GM19438 (cell line): ENCODE data around the gene SFXN4.
"Not testable (repeated sequence)": the region's sequence is repeated elsewhere in the genome, so short reads cannot be mapped to it uniquely, and the experiment has no call there.

Source experiments
- ATAC-seq: cut with Tn5 transposase; IDR thresholded peaks from one replicate; pipeline ENCODE4 v1.9.1; 2021; ENCODE audit warnings: low read depth; ENCODE audit not compliant: unreplicated experiment

The SFXN4 gene

DNA sequence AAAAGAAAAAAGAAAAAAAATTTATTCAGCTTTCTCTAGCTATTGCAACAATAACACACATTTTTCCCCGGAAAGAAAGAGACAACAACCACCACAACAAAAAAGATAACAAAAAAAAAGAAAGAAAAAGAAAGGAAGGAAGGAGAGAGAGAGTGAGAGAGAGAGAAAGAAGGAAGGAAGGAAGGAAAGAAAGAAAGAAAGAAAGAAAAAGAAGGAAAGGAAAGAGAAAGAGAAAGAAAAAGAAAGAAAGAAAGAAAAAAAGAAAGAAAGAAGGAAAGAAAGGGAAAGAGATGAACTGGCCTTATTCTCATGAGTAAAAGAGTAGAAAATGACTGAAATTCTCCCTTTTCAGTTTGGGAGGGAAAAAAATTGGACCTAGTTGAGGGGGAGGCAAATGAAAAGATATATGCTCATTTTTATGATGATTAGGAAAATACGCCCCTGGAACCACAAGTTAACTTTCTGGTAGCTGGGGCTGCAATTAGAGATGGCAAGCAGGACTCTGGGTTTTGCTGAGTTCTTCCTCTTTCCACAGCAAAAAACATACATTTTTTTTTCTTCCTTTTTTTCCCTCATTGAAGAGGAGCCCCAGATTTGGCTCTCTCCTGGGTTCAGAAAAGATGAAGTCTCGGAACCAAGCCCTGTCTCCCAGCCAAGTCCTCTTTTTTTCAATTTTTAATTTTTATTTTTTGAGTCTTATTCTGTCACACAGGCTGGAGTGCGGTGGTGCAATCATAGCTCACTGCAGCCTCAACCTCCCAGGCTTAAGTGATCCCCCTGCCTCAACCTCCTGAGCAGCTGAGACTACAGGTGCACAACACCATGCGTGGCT, 25.7 kb upstream of the SFXN4 start:
- ATAC-seq, result no peak

DNA sequence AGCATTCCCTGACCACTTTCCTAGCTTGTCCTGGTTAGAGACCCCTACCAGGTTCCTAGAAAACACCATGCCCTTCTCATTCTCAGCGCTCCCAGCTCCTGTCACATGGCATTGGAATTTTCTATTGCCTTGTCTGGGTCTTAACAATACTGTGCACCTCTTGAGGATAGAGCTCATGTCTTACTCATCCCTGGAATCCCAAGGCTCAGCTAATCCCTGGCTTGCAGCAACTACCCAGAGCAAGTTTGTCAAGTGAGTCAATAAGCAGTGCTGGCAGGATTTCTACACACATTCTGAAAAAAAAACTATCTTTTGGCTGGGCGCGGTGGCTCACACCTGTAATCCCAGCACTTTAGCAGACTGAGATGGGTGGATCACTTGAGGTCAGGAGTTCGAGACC, 24.8 kb upstream of the SFXN4 start:
- ATAC-seq, result no peak

DNA sequence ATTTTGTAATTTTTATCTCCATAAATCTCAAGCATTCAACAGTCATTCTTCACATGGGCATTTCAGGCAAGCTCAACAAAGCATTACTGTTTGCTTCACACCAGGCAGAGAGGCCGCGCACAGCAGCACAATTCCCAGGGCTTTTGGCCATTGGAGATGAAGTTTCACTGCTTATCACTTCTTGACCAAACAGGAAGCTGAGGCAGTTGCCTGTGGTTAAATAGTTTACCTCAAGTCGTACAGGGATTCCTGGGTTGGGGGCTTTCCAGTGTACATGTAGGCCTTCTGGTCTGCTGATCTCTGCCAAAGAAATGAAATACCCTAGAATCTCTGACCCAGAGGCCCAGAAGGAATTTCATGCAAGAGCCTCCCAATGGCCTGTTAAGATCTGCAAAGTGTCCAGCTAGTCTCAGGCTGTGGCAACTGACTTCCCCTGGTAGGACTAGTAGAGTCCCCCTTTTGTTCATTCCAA, 24.3 kb upstream of the SFXN4 start:
- no peak for ATAC-seq

DNA sequence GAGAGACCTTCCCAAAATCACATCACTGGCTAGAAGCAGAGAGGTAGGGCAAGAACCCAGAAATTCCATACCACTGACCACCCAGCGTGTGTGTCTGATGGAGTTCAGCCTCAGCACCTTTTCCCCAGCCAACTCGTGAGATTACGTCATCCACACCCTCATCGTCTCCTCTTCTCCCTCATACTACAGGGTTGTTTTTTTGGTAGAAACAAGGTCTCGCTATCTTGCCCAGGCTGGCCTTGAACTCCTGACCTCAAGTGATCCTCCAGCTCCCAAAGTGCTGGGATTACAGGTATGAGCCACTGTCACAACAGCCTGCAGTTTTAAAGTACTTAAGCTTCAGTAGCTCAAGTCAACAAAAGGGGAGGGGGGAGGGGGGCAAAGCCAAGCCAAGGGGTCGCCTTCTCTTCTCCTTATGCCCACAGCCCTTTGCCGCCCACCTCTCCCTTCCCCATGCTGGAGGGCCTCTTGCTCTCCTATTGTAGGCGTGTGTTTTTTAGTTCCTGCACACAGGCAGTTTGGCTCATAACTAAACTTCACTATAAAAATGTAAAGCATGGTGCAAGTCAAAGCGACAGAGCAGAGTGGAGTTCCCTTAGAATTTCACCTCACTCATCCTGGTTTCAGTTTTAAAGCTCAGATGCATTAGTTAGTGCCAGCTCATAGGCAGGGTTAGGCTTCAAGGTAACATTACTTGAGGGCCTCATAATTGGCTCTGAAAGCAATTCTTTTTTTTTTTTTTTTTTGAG, 18.3 kb upstream of the SFXN4 start:
- ATAC-seq, result no peak

DNA sequence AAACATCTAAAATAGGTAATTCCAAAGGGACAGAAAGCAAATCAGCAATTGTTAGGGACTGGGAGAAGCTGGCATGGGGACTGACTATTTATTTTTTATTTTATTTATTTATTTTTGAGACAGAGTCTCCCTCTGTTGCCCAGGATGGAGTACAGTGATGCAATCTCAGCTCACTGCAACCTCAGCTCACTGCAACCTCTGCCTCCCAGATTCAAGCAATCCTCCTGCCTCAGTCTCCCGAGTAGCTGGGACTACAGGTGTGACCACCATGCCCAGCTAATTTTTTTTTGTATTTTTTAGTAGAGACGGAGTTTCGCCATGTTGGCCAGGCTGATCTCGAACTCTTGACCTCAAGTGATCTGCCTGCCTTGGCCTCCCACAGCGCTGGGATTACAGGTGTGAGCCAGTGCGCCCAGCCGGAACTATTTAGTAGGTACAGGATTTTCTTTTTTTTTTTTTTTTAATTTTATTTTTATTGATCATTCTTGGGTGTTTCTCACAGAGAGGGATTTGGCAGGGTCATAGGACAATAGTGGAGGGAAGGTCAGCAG, 15.4 kb upstream of the SFXN4 start:
- not testable (repeated sequence) for ATAC-seq

DNA sequence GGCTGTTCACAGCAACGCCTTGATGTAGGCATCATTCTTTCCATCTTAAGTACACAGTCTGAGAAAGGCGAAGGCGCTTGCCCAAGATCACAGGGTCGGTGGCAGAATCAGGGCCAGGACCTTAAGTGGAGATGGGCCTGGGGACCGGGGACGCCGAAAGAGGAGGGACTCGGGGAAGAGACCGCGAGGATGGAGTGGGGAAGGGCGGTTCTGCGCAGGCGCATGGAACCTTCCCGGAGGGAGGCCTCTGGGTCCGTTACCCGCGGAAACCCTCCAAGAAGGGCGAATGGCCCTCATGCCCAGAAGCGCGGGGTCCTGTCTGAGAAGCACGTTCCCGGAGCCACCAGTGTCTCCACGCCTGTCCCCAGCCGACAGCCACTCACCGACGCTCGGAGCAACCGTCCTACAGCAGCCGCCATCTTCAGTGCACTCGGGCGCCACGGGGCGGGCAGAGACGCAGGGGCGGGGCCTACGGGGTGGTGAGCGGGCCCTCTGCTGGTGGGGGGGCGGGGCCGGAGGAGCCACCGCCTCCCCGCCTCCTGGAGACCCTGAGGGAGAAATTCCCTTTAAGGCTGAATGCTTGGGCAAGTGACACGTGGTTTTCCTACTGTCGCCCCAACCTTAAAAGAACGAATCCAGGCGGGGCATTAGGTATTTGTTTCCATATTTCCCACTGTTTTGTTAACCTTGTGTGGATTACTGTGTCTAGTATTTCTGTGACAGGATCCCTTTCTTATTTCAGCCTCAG, 13.0 kb upstream of the SFXN4 start, which contains the start of gene PRDX3:
Gene PRDX3 (minus strand): TSS at position 441 of the 748 bp plus-strand sequence. CDS start 22 bp downstream, at position 419.
- ATAC-seq, result peak; percentile 90

DNA sequence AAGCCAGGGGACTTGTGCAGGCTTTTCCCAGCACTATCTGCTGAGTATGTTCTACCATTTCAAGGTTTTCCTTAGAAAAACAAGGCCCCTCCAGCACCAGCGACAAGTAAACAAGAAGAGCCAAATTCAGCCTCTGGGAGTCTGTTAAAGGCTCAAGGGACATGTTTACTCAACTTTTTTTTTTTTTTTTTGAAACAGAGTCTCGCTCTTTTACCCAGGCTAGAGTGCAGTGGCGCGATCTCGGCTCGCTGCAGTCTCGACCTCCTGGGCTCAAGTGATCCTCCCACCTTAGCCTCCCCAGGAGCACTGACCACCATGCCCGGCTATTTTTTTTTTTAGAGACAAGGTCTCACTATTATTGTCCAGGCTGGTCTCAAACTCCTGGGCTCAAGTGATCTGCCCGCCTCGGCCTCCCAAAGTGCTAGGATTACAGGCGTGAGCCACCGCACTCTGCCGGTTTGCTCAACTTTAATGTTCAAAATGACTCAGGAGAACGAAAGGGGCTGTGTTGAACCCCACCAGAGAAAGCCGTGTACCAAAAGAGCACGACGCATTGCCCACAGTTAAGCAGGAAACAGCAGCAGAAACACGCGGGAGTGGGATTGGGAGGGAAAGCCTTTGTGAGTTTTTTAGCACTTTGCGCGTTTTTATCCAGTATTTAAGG, 12.3 kb upstream of the SFXN4 start:
- ATAC-seq, result peak; percentile 22

DNA sequence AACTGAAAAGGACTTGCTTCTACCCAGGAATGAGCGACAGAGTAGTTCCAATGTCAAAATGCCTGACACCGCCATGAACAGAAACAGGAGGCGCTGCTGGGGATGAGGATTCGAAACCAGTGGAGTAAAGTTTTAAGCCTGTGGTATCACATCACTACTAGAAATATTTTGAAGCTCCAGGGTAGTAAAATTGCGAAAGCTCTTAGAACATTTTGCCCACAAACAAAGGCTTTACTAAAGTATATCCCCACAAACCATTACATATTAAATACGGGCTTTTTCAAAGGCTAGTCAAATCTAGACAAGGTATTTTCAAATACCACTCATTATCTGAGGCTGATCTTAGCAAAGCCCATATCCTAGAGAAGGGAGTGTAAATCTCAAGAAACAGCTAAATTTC, 10.7 kb upstream of the SFXN4 start:
- no peak for ATAC-seq

DNA sequence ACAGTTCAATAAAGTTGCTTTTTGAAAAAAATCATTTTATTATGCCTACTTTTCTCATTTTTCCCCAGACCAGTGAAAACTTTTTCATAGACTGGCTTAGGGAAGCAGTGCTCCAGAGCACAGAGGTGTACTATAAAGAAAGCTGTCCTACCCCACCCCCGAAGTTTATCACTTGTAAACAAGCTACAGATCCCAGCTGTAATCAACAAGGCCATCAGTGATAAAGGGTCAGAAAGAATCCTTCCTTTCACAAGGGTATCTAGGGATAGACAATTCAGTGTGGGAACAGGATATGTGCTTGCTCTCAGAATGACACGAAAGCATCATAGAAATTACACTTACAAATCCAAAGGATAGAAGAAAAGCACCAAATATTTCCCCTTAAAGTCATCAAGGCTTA, 8.6 kb upstream of the SFXN4 start:
- no peak for ATAC-seq

DNA sequence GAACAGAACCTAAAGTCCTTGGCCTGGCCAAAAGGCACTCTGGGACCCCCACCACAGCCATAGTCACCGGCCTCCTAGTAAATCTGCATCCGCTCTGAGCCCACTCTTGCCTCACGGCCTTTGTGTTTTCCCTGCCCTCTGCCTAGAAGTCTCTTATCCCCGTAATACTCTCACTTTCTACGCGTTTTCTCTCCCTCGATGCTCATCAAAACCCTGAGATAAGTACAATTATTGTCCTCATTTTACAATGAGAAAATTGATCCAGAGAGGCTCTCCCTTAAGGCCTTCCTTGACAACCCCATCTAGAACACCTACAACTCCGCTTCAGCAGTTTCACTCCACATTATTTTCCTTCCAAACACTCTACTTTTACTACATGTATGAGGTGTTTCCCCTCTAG, 1.5 kb upstream of the SFXN4 start:
- no peak for ATAC-seq

DNA sequence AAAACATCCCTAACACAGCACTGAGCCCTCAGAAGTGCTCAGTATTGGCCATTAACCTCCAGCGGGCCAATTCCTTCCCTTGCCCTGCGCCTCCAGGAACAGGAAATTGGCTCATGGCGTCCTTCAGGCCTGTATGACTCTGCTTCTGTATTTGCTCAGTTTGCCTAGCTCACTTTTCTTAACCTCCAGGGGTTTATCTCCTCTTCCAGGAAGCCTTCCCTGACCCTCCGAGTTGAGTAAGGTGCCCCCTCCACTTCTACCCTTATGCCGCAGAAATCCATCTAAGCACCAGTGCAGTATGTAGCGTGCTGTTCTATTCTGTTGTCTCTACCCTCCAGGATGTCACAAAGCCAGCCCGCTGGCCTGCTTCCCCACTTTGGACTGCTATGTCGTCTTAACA, 1.1 kb upstream of the SFXN4 start:
- ATAC-seq, result no peak

DNA sequence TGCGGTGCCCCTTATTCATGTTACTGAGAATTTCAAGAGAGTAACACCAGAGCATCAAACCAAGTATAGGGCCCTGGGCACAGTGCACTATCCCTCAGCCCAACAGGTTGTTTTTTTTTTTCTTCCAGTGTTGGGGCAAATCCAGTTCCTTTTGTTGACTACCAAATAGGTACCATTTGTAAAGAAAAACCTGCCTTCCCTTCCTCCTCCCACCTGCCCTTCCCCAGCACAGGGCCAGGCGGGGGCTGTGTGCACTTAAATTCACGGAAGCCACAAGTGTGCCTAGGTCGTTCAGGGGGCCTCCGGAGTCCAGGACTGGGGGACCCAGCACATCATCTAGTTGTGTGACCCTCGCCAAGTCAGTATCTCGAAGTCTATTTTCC, 595 bp upstream of the SFXN4 start:
- no peak for ATAC-seq

DNA sequence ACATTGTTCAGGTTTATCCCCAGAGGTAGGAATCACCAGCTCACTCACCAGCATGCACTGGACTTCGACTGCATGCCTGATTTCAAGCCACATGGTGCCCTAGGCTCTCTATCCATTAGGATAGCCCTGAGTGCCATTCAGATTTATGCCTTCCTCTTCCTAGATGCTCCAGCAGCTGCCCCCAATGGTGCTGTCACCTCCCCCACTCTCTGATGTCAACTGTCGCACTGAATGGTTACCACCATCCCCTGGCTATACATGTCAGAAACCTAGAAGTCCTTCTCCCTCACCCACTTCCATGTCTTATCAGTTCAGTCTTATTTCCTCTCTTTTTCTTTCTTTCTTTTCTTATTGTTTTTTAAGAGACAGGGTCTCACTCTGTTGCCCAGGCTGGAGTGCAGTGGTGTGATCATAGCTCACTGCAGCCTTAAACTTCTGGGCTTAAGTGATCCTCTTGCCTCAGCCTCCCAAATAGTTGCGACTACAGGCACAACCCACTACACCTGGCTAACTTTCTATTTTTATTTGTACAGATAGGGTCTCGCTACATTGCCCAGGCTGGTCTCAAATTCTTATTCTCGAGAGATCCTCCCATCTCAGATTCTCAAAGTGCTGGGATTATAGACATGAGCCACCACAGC, 2.9 kb downstream of the SFXN4 start:
- ATAC-seq, result no peak

DNA sequence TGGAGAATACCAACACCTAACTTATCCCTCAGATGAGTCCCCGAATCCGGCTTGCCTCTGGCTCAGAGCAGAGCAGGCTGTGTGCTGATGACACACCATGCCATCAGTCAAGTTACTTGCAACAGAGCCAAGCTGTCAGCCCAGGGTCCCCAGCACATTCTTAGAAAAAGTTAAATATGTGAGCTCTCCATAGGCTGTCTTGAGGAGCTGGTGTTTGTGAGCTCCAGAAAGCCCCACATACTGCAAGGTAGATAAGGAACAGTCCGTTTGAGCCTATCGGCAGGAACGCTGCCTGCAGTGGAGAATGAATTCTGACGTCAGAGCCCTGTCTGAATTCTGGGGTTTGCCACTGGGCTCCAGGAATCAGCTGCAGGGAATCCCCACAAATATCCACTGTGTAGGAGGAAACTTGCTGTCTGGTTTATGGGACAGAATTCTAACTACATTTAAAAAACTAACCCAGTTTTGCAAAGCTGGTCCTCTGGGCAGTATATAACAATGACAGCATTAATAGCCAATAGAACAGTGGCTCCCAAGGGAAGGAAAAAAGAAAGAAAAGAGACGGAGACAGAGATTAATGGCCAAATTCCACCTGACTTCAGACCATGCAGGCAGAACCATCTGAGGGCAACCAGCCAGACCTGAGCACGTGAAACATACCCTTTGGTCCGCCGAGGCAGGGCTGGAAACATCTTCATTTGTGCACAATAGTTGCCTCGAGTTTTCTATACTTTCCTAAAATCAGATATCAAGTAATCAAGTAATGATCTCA, 3.6 kb downstream of the SFXN4 start:
- no peak for ATAC-seq

DNA sequence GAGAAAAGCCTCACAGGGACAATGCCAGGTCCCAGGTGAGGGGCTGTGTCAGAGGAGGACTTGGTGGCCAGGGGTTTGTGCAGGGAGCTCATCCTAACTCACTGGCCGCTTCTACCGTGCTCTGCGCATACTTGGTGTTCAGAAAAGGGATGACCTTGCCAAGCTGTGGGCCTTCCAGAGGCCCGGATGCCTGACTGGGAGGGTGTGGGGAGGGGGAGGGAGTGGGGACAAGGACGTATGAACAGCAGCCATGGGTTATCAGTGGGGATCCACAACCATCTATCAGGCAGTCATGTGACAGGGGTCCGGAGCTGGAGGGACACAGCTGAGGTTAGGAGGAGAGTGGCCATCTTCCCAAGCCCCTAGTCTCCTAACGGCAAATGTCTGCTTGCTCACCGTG, 6.2 kb downstream of the SFXN4 start:
- ATAC-seq, result no peak

DNA sequence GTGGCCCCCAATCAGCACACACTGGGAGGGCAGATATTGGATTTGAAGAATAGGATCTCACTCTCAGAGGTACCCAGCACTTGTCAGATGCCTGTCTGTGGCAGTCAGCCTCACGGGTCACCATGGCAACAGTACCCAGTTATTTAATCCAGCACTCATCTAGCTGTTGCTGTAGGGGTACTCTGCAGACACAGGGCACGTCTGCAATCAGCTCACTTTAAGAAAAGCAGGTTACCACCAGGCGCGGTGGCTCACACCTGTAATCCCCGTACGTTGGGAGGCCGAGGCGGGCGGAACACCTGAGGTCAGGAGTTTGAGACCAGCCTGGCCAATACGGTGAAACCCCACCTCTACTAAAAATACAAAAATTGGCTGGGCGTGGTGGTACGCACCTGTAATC, 11.9 kb downstream of the SFXN4 start:
- no peak for ATAC-seq

DNA sequence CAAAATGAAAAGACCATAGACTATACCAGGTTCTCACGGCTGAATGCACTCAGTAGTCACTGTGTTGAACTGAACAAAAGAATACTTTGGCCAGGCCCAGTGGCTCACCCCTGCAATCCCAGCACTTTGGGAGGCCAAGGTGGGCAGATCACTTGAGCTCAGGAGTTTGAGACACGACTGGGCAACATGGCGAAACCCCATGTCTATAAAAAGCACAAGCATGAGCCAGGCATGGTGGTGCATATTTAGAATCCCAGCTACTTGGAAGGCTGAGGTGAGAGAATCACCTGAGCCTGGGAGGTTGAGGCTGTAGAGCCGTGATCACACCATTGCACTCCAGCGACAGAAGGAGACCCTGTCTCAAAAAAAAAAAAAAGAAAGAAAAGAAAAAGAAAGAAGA, 12.5 kb downstream of the SFXN4 start:
- no peak for ATAC-seq

DNA sequence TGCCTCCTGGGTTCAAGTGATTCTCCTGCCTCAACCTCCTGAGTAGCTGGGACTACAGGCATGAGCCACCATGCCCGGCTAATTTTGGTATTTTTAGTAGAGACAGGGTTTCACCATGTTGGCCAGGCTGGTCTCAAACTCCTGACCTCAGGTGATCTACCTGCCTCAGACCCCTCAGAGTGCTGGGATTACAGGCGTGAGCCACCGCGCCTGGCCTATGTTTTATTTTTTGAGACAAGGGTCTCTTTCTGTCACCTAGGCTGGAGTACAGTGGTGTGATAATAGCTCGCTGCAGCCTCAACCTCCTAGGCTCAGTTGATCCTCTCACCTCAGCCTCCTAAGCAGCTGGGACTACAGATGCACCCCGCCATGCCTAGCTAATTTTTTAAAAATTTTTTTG, 13.9 kb downstream of the SFXN4 start:
- not testable (repeated sequence) for ATAC-seq

DNA sequence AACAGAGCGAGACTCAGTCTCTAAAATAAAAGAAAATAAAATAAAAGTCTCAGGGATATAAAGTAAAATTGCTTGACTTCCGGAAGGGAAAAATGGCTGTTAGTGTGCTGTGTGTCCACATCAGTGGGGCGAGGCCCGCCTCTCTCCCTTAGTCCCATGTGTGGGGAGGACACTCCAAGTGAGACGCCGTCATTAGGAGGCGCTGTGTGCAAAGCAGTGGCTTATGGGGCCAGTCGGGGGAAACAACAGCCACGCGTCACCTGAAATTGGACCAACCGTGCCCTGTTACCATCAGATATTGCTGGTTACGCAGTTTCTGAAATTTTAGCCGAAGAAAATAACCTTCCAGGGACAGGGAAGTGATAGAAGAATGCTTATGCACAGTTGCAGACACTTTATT, 15.8 kb downstream of the SFXN4 start:
- ATAC-seq, result no peak
